ENCODE results near the gene PARD3. TPM values are rescaled to one million over a fixed set of nuclear protein-coding genes. Genes with fewer than 3 reads are reported as not detected.

PARD3 gene
- total RNA-seq, 4 donors from 2014 or later: 27.3 to 65.3 (median 55.6) TPM

GRCh38 chr10:34776090-34776690 is 38.9 kb downstream of the PARD3 start:
- no peak for DNase-seq
- Histone ChIP-seq H3K4me3 (no peak overlapping the region), H3K27ac (no peak overlapping the region), H3K27me3 (no peaks in the 10 kb centered on the region), H3K9me3 (no peaks in the 10 kb centered on the region), H3K4me1 (peaks cover 3 to 42% (median 12%) of the 10 kb centered on the region in 4 donors), H3K36me3 (no peaks in the 10 kb centered on the region)
- intact Hi-C loops (cut with DNase I; ENCODE audit: low total_unique reads) (no loop called here), in situ Hi-C loops (cut with MboI; ENCODE audit: low pct_ligation_motif_present in 1 of 4, low pct_unique_long_range_greater_than_20kb in 1 of 4, low sequenced_read_pairs in 3 of 4) (no loop called here)
- TF ChIP-seq POLR2AphosphoS5 (IDR thresholded peaks at IDR 0.05) (no peak), CTCF (IDR thresholded peaks at IDR 0.05) (no peak), EP300 (IDR thresholded peaks at IDR 0.05; ENCODE audit: low read depth) (no peak), POLR2A (IDR thresholded peaks at IDR 0.05) (no peak)
- WGBS, 2 donors (ENCODE audit: low coverage in 1 of 2): 82 to 83% methylated on average over 2 of the region's 2 CpGs

- DNase-seq: no peak
- H3K4me1 ChIP-seq: peaks cover 0 to 32% (median 3%) of the 10 kb centered on the region in 4 donors
- no peaks in the 10 kb centered on the region for H3K9me3 ChIP-seq
- 89 to 100% methylated on average over 1 to 3 of the region's 3 CpGs for WGBS, 2 donors (ENCODE audit: low coverage in 1 of 2)
- intact Hi-C loops (cut with DNase I; ENCODE audit: low total_unique reads) (no loop called here), in situ Hi-C loops (cut with MboI; ENCODE audit: low pct_ligation_motif_present in 1 of 4, low pct_unique_long_range_greater_than_20kb in 1 of 4, low sequenced_read_pairs in 3 of 4) (no loop called here)
- TF ChIP-seq POLR2A (IDR thresholded peaks at IDR 0.05) (no peak), POLR2AphosphoS5 (IDR thresholded peaks at IDR 0.05) (no peak), CTCF (IDR thresholded peaks at IDR 0.05) (no peak), EP300 (IDR thresholded peaks at IDR 0.05; ENCODE audit: low read depth) (no peak)
- H3K27ac ChIP-seq: no peak overlapping the region
- no peak overlapping the region for H3K4me3 ChIP-seq
- no peaks in the 10 kb centered on the region for H3K36me3 ChIP-seq
- H3K27me3 ChIP-seq: no peaks in the 10 kb centered on the region
Observed at GRCh38 chr10:34775044-34775637, 40.0 kb downstream of the PARD3 start.

GRCh38 chr10:34773636-34774630 is 41.2 kb downstream of the PARD3 start:
- no peak overlapping the region for H3K4me3 ChIP-seq
- peaks cover 2 to 34% (median 8%) of the 10 kb centered on the region in 4 donors for H3K4me1 ChIP-seq
- H3K27me3 ChIP-seq: no peaks in the 10 kb centered on the region
- no peaks in the 10 kb centered on the region for H3K9me3 ChIP-seq
- H3K36me3 ChIP-seq: no peaks in the 10 kb centered on the region
- WGBS, 2 donors (ENCODE audit: low coverage in 1 of 2): 72 to 77% methylated on average over 4 of the region's 4 CpGs
- TF ChIP-seq CTCF (IDR thresholded peaks at IDR 0.05) (no peak), POLR2AphosphoS5 (IDR thresholded peaks at IDR 0.05) (no peak)
- DNase-seq: no peak
- intact Hi-C loops (cut with DNase I; ENCODE audit: low total_unique reads): no loop called here
- H3K27ac ChIP-seq: no peak overlapping the region
- in situ Hi-C loops (cut with MboI; ENCODE audit: low pct_ligation_motif_present in 1 of 4, low pct_unique_long_range_greater_than_20kb in 1 of 4, low sequenced_read_pairs in 3 of 4): no loop called here

- intact Hi-C loops (cut with DNase I; ENCODE audit: low total_unique reads): no loop called here
- Histone ChIP-seq H3K27me3 (no peaks in the 10 kb centered on the region), H3K36me3 (no peaks in the 10 kb centered on the region), H3K27ac (no peak overlapping the region), H3K9me3 (no peaks in the 10 kb centered on the region), H3K4me3 (no peak overlapping the region), H3K4me1 (peaks cover 7 to 44% (median 26%) of the 10 kb centered on the region in 4 donors)
- in situ Hi-C loops (cut with MboI; ENCODE audit: low pct_ligation_motif_present in 1 of 4, low pct_unique_long_range_greater_than_20kb in 1 of 4, low sequenced_read_pairs in 3 of 4): no loop called here
- WGBS, 2 donors (ENCODE audit: low coverage in 1 of 2): 75 to 83% methylated on average over 3 to 4 of the region's 4 CpGs
- TF ChIP-seq POLR2AphosphoS5 (IDR thresholded peaks at IDR 0.05) (no peak), CTCF (IDR thresholded peaks at IDR 0.05) (no peak), EP300 (IDR thresholded peaks at IDR 0.05; ENCODE audit: low read depth) (no peak), POLR2A (IDR thresholded peaks at IDR 0.05) (no peak)
- no peak for DNase-seq
Observed at GRCh38 chr10:34771525-34771924, 43.6 kb downstream of the PARD3 start.
